LNCAP (cell line): ENCODE results near the gene LIPJ.

Experiments used
- TF ChIP-seq, protein P1 (sequence below): fragments of 450-650 bp; IDR thresholded peaks from 2 replicates; pipeline ENCODE4 v1.5.1; 2017; ENCODE audit warnings: mild to moderate bottlenecking

LIPJ gene

DNA sequence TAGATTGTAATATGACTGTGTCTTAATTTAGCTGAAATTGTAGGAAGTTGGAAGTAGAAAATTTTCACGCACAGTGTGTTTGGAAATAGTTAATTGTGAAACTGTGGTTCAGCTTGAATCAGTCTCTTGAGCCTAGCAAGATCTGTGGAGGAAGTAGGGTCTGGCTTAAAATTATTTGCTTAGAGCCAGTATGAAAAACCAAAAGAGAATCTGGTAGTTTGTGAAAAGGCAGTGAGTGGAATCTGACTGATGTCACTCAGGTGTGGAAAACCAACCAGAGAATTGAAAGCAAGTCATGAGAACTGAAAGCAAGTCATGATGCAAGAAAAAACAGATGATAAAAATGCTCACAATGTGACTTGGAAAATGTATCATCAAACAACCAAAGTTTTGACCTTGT is 11.5 kb downstream of the LIPJ start:
- TF ChIP-seq, protein P1, sequence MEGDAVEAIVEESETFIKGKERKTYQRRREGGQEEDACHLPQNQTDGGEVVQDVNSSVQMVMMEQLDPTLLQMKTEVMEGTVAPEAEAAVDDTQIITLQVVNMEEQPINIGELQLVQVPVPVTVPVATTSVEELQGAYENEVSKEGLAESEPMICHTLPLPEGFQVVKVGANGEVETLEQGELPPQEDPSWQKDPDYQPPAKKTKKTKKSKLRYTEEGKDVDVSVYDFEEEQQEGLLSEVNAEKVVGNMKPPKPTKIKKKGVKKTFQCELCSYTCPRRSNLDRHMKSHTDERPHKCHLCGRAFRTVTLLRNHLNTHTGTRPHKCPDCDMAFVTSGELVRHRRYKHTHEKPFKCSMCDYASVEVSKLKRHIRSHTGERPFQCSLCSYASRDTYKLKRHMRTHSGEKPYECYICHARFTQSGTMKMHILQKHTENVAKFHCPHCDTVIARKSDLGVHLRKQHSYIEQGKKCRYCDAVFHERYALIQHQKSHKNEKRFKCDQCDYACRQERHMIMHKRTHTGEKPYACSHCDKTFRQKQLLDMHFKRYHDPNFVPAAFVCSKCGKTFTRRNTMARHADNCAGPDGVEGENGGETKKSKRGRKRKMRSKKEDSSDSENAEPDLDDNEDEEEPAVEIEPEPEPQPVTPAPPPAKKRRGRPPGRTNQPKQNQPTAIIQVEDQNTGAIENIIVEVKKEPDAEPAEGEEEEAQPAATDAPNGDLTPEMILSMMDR, result no peak

DNA sequence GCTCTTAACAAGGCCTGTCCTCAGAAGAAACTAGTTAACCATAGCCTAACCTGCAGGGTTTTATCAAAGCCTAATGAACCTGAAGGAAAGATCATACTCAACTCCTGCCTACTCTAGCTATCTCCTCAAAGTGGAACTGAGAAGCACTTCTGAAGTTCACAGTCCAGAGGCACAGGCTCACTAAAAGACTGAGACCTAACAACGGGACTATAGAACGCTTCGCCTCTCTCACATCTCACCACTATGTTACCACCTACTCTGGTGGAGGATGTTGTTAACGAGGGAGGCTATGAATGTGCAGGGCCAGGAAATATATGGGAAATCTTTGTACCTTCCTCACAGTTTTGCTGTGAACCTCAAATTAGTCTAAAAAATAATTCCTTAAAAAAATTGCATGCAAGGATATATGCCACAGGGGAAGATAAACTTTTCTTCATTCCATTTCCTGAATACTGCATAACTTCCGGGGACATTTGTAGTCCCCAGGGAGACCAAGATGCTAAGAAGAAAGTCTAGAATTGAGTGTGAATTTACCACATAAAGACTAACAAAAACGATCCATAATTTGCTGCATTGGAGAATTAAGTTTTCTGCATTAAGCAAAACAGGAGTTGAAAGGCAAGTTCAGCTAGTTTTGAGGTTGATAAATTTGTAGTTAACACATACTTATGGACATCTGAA is 21.6 kb downstream of the LIPJ start:
- TF ChIP-seq, protein P1, result no peak

- TF ChIP-seq, protein P1, result no peak
These were observed 22.2 kb downstream of the LIPJ start for GRCh38 chr10:88608780-88609179.

DNA sequence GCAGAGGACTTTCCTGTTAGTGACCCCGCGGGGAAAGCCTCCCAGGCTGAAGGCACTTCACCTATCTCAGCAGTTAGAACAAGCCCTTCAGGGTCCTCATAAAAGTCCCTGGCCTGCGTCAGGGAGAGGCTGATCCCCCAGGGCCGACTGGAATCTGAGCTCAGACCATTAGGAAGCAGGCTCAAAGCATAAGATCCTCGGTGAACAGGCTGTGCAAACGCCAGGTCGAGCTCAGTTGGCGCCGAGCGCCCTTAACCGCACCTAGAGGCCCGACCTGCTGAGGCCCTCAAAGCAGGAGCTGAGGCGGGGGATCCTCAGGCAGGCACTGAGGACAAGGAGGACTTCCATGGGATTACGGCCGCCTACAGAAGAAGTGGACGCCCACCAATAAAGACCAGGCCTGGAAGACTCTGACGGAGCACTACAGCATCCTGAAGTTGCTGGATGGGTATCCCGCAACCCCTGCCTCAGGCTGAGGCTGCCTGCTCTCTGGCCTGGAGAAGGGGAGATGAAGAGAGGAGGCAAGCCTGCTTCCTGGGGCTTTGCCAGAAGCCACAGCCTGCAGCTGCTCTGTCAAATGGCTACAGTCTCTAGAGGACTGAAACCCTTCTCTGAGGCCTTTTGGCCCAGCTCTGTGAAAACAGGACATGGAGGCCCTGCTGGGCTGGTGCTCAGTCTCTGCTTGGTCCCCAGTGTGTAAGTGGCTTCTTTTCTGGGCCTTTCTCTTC is 29.9 kb downstream of the LIPJ start:
- TF ChIP-seq, protein P1, result no peak

DNA sequence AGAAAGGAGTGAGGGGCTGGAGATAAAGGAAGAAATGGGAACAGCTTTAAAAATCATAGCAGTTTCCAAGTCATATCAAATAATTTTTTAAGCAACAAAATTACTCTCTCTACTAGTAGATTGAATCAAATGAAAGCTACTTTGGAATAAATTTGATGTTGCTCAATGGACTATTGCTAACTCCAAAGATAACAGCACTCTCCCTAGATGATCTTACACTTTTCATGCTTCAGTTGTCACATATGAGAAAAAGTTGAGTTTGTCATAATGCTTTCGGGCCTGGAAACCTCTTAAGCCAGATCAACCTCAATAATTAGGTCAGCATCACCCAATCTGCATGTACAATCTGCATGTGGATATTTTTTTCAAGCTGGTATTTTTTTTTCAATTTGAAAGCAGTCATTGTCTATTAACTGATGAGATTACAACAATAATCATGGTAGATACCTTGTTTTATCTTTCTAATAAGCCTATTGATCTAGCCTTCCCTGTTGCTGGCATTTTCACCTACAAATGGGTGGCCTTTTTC is 31.3 kb downstream of the LIPJ start:
- TF ChIP-seq, protein P1, result no peak

GRCh38 chr10:88618496-88618895 is 31.9 kb downstream of the LIPJ start:
- TF ChIP-seq, protein P1, result no peak

DNA sequence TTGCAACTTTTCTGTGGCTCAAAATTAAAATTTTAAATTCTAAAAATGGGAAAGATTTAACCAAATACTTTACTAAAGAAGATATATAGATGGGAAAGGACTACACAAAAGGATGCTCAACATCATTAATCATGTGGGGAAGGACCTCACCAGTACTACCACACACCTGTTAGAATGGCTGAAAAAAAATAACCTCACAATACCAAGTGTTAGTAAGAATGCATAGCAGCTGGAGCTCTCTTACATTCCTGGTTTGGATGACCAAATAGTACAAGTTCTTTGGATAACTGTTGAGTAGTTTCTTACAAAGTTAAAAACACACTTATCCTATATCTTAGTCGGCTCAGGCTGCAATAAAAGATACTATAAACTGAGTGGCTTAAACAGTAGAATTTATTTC is 33.9 kb downstream of the LIPJ start:
- TF ChIP-seq, protein P1, result no peak
